Fibroblast of lung (primary cell): ENCODE results near the gene MEDAG.
A peak's percentile ranks its signal among the peaks of the same experiment; 100 is the strongest.

ENCODE experiments used
- EZH2 ChIP-seq: IDR thresholded peaks from 2 replicates; pipeline ENCODE4 v1.5.1; 2012; ENCODE audit warnings: low read length, control low read depth, mild to moderate bottlenecking; ENCODE audit errors: missing control alignments
- TF ChIP-seq, protein P1 (sequence below), 2 donors: IDR thresholded peaks in 1 of 2; conservative IDR thresholded peaks in 1 of 2; 1 replicate in 1 of 2; 2 replicates in 1 of 2; pipeline ENCODE4 v1.5.1; 2011 to 2012; ENCODE audit warnings: low read length in 2 of 2, control low read depth in 1 of 2, inconsistent platforms in 1 of 2, low read depth in 1 of 2, mild to moderate bottlenecking in 1 of 2

DNA sequence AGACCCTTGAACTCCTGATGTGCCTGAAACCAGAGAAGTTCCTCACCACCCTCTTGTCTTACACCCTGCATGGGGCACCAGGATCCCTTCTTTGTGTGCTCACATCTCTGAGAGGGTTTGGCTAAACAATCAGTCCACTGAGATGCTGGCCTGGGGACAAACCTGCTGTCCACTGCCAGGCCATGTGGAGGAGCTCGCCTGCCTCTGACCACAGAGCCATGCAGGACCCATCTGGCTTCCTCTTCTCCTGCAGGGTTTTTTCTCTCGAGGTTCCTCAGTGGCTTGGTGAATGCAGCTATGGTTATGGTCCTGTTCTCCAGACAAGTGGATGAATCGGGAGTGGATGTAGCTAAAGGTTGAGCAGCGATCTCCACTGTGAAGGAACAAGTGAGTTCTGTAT is 49.1 kb upstream of the MEDAG start:
- TF ChIP-seq, protein P1, sequence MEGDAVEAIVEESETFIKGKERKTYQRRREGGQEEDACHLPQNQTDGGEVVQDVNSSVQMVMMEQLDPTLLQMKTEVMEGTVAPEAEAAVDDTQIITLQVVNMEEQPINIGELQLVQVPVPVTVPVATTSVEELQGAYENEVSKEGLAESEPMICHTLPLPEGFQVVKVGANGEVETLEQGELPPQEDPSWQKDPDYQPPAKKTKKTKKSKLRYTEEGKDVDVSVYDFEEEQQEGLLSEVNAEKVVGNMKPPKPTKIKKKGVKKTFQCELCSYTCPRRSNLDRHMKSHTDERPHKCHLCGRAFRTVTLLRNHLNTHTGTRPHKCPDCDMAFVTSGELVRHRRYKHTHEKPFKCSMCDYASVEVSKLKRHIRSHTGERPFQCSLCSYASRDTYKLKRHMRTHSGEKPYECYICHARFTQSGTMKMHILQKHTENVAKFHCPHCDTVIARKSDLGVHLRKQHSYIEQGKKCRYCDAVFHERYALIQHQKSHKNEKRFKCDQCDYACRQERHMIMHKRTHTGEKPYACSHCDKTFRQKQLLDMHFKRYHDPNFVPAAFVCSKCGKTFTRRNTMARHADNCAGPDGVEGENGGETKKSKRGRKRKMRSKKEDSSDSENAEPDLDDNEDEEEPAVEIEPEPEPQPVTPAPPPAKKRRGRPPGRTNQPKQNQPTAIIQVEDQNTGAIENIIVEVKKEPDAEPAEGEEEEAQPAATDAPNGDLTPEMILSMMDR (conservative IDR thresholded peaks at IDR 0.05 in 1 of 2, IDR thresholded peaks at IDR 0.05 in 1 of 2; ENCODE audit: low read depth in 1 of 2, low read length in 2 of 2) = peak; percentile 21 to 24
- no peak for TF ChIP-seq EZH2
